ENCODE data around the gene RHOJ. TPM values are rescaled to one million over a fixed set of nuclear protein-coding genes. Genes with fewer than 3 reads are reported as not detected.

Gene RHOJ
- total and polyA plus RNA-seq, 9 of the 15 experiments (the other 6 are each of a cell fraction or from before 2014, with no cell fraction given): not detected

GRCh38 chr14:63193236-63193635, 11.0 kb upstream of the RHOJ start:
- no peaks in the 10 kb centered on the region for H3K9me1 ChIP-seq (ENCODE audit: control insufficient read depth, insufficient read depth, low read length)
- DNase-seq (ENCODE audit: extremely low read depth in 1 of 4, low spot score in 3 of 4) (no peak), FAIRE-seq (no peak), ATAC-seq (no peak)
- H3K4me2 ChIP-seq (ENCODE audit: insufficient read depth, low read length): no peak overlapping the region
- no peaks in the 10 kb centered on the region for H3K36me3 ChIP-seq (ENCODE audit: control insufficient read depth, insufficient read depth, low read length)
- no peaks in the 10 kb centered on the region for H3K27me3 ChIP-seq (ENCODE audit: control insufficient read depth in 2 of 2, insufficient read depth in 2 of 2, low read length in 2 of 2)
- no peaks in the 10 kb centered on the region for H4K20me1 ChIP-seq (replicated peaks; ENCODE audit: control insufficient read depth, insufficient read depth, low read length)
- H3K9me3 ChIP-seq (replicated peaks; ENCODE audit: control insufficient read depth, insufficient read depth, low read depth, low read length): no peaks in the 10 kb centered on the region
- no peak overlapping the region for H3K27ac ChIP-seq (ENCODE audit: extremely low read depth, low read depth, low read length)
- no peaks in the 10 kb centered on the region for H3K79me2 ChIP-seq (ENCODE audit: control insufficient read depth, insufficient read depth, low read length)
- H3K4me3 ChIP-seq: no peak overlapping the region
- POLR2A ChIA-PET: no interaction called here
- BruUV-seq (replicated peaks): no TSS peak
- H2AFZ ChIP-seq (ENCODE audit: low read depth, low read length): no peak overlapping the region
- in situ Hi-C loops (cut with MboI) (no loop called here), intact Hi-C loops (cut with micrococcal nuclease) (no loop called here)
- H3K4me1 ChIP-seq (replicated peaks in 1 of 2; ENCODE audit: control insufficient read depth in 2 of 2, insufficient read depth in 2 of 2, low read length in 2 of 2): no peaks in the 10 kb centered on the region
- CTCF ChIA-PET (ENCODE audit: low intra/inter-chr PET ratio): no interaction called here
- WGBS (ENCODE audit: insufficient coverage, low coverage, missing lambda C conversion rate): 7% methylated on average over 2 of the region's 2 CpGs
- no peak overlapping the region for H3K9ac ChIP-seq (ENCODE audit: insufficient read depth in 1 of 2, low read depth in 2 of 2, low read length in 2 of 2)
- TF ChIP-seq MTA1 (IDR thresholded peaks at IDR 0.05; ENCODE audit: borderline replicate concordance) (no peak), JUND (IDR thresholded peaks at IDR 0.05; ENCODE audit: borderline replicate concordance, low read depth, low read length) (no peak), JUND (tag; IDR thresholded peaks at IDR 0.05; ENCODE audit: borderline replicate concordance, low read depth, low read length) (no peak), POLR3G (IDR thresholded peaks at IDR 0.05; ENCODE audit: extremely low read depth, insufficient read length, insufficient replicate concordance) (no peak), ZNF695 (CRISPR knock-in tag; IDR thresholded peaks at IDR 0.05) (no peak), DLX4 (CRISPR knock-in tag; IDR thresholded peaks at IDR 0.05) (no peak), ZSCAN29 (IDR thresholded peaks at IDR 0.05) (no peak), MXI1 (IDR thresholded peaks at IDR 0.05; ENCODE audit: low read depth, low read length) (no peak), FOXM1 (IDR thresholded peaks at IDR 0.05; ENCODE audit: low read depth) (no peak), FOXM1 (CRISPR knock-in tag; IDR thresholded peaks at IDR 0.05; ENCODE audit: low read depth) (no peak), TCF3 (CRISPR knock-in tag; IDR thresholded peaks at IDR 0.05) (no peak), ZNF609 (CRISPR knock-in tag; IDR thresholded peaks at IDR 0.05; ENCODE audit: borderline replicate concordance) (no peak), ZNF764 (CRISPR knock-in tag; IDR thresholded peaks at IDR 0.05; ENCODE audit: low read depth) (no peak), HDAC6 (IDR thresholded peaks at IDR 0.05; ENCODE audit: low read depth, low read length) (no peak), POLR2A (conservative IDR thresholded peaks at IDR 0.05) (no peak), TRIM24 (IDR thresholded peaks at IDR 0.05) (no peak), ZNF584 (CRISPR knock-in tag; IDR thresholded peaks at IDR 0.05; ENCODE audit: low read depth) (no peak), NCOA2 (IDR thresholded peaks at IDR 0.05; ENCODE audit: partially characterized antibody in 2 of 2) (no peak), GTF2F1 (IDR thresholded peaks at IDR 0.05; ENCODE audit: low read depth, low read length) (no peak), PHB (CRISPR knock-in tag; IDR thresholded peaks at IDR 0.05) (no peak)
